HCT116 (cell line): ENCODE results near the gene SLC35F3.

Experiments
- CTCF ChIP-seq, 3 experiments: fragments of 200-600 bp in 1 of 3; sonication (generic) in 1 of 3; IDR thresholded peaks in 2 of 3; conservative IDR thresholded peaks in 1 of 3; 2 replicates each; pipeline ENCODE4 v1.5.1; 2012 to 2017; ENCODE audit warnings: low read depth in 2 of 3, low read length in 2 of 3, antibody characterized with exemption in 1 of 3, borderline replicate concordance in 1 of 3, control low read depth in 1 of 3, mild to moderate bottlenecking in 1 of 3, mixed read lengths in 1 of 3, mixed run types in 1 of 3, moderate library complexity in 1 of 3; ENCODE audit not compliant: insufficient read depth in 1 of 3
- EZH2 ChIP-seq: fragments of 200-600 bp; sonication (generic); IDR thresholded peaks from 2 replicates; pipeline ENCODE4 v1.6.1; 2017; ENCODE audit warnings: antibody characterized with exemption, mixed run types
- ZBTB33 ChIP-seq: IDR thresholded peaks from 2 replicates; pipeline ENCODE4 v1.6.1; 2011; ENCODE audit warnings: mild to moderate bottlenecking, low read length, moderate library complexity; ENCODE audit not compliant: insufficient replicate concordance; ENCODE audit errors: extremely low read depth
- TF ChIP-seq, protein P1 (sequence below): IDR thresholded peaks from 2 replicates; pipeline ENCODE4 v1.6.1; 2012; ENCODE audit warnings: low read depth

GRCh38 chr1:233998891-233999290 is 94.4 kb downstream of the SLC35F3 start:
- TF ChIP-seq EZH2: no peak
- TF ChIP-seq, protein P1, sequence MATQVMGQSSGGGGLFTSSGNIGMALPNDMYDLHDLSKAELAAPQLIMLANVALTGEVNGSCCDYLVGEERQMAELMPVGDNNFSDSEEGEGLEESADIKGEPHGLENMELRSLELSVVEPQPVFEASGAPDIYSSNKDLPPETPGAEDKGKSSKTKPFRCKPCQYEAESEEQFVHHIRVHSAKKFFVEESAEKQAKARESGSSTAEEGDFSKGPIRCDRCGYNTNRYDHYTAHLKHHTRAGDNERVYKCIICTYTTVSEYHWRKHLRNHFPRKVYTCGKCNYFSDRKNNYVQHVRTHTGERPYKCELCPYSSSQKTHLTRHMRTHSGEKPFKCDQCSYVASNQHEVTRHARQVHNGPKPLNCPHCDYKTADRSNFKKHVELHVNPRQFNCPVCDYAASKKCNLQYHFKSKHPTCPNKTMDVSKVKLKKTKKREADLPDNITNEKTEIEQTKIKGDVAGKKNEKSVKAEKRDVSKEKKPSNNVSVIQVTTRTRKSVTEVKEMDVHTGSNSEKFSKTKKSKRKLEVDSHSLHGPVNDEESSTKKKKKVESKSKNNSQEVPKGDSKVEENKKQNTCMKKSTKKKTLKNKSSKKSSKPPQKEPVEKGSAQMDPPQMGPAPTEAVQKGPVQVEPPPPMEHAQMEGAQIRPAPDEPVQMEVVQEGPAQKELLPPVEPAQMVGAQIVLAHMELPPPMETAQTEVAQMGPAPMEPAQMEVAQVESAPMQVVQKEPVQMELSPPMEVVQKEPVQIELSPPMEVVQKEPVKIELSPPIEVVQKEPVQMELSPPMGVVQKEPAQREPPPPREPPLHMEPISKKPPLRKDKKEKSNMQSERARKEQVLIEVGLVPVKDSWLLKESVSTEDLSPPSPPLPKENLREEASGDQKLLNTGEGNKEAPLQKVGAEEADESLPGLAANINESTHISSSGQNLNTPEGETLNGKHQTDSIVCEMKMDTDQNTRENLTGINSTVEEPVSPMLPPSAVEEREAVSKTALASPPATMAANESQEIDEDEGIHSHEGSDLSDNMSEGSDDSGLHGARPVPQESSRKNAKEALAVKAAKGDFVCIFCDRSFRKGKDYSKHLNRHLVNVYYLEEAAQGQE: no peak
- TF ChIP-seq ZBTB33: no peak
- no peak for TF ChIP-seq CTCF (IDR thresholded peaks at IDR 0.05 in 2 of 3, conservative IDR thresholded peaks at IDR 0.05 in 1 of 3; ENCODE audit: borderline replicate concordance in 1 of 3, insufficient read depth in 1 of 3, low read depth in 2 of 3, low read length in 2 of 3)
